Putamen (tissue), 1 donor: Measurements from ENCODE around the gene EIPR1.

Experiments used
- DNase-seq: peaks from one replicate; pipeline ENCODE4 v3.0.0-alpha.2; 2016; ENCODE audit warnings: low spot score

The EIPR1 gene

DNA sequence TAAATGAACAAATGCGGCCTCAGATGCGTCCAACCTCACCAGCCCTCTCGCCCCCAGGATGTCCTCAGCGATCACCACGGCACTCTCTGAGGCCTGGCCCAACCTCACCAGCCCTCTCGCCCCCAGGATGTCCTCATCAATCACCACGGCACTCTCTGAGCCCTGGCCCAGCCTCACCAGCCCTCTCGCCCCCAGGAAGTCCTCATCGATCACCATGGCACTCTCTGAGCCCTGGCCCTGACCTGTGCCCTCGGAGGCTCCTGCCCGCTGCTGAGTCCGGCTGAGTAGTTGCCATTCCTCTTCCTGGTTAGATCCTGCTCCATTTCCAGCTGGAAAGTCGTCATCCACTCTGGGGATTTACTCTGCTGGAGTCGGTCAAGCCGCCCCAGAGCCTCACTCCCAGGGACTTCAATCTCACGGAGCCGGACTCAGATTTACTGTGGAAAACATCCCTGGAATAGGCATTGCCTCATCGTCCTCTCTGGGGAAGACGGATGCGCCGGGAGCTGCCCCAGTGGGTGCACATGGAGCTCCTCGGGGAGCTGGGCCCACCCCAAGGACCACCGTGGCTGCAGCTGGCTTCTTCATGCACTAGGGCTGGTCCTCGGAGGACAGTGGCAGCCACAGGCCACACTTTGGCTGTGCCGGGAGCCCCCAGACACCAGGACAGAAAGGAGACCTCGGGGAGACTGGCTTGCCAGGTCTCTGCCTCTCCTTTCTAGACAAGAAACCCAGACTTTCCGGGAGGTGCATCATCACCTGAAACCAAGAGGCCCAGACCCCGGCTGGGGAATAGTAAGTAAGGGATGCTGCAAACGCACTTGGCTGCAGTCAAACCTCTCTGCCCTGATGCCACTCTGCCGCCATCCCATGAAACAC, 230.6 kb downstream of the EIPR1 start:
- DNase-seq = no peak

DNA sequence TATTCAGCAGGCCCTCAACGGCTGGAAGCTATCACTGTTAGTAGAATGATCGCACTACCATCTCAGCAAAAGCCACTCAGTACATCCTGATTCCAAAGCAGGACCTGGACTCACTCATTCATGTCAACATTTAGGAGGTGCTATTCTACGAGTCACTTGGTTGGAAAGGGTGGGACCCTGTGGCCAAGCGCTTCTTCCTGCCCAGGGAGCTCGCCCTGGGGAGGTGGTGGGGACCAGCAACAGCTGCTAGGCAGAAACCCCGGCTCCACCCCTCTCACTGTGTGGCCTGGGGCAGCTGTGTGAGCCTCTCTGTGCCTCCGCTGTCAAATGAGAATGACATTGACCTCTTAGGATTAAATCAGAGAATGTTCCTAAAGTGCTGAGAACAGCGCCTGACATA, 231.4 kb downstream of the EIPR1 start:
- DNase-seq = no peak

DNA sequence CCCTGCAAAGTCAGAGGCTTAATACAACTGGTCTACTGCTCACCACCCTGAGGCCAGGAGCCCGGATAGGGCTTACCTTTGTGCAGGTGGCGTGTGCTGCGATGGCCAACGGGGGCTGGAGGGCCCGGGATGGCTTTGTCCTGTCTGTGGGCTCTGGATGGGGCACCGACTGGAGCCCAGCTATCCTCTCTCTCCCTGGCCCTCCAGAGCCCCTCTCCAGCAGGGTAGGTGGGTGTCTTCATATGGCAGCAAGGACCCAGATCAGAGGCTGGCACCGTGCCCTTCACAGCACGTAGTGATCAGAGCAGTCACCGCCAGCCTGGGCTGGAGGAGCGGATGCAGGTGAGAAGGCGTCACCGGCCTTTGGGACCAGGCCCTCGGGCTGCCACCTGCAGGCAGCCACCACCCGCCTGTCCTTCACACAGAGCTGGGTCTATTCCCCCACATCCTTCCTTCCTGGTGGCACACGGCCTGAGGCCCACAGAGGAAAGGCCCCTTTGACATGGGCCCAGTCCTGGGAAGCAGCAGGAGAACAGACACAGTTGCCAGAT, 232.1 kb downstream of the EIPR1 start:
- no peak for DNase-seq

DNA sequence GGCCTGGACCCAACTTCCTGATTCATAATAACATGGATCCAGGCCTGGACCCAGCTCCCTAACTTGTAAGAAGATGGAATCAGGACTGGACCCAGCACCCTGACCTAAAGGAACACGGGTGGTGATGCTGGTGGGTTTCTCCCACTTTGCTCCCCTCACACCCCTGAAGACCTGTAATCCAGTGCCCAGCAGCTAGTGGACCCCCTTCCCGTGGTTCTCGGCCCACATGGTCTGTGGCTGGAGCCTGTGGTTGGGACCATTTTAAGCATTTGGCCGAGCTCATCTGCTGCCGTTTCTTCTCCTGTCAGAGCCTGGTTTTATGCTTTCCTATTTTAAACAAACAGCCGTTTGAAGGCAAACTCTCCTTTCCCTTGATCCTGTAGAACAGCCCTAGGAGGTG, 232.8 kb downstream of the EIPR1 start:
- DNase-seq = no peak

DNA sequence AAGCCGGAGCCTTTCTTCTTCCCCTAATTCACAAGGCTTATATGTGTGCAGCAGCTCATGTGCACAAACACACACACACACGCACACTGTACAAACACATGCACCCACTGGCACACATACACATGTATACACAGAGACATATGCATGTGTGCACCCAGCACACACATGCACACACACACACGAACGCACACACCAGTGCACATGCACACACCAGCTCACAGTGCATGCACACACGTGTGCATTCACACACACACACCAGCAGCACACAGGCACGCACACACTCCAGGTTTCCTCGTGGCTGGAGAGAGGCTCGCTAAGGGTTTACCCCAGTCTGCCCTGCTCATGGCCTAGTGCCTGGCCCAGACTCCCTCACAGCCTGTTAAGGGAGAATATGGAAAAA, 234.0 kb downstream of the EIPR1 start:
- DNase-seq = no peak

DNA sequence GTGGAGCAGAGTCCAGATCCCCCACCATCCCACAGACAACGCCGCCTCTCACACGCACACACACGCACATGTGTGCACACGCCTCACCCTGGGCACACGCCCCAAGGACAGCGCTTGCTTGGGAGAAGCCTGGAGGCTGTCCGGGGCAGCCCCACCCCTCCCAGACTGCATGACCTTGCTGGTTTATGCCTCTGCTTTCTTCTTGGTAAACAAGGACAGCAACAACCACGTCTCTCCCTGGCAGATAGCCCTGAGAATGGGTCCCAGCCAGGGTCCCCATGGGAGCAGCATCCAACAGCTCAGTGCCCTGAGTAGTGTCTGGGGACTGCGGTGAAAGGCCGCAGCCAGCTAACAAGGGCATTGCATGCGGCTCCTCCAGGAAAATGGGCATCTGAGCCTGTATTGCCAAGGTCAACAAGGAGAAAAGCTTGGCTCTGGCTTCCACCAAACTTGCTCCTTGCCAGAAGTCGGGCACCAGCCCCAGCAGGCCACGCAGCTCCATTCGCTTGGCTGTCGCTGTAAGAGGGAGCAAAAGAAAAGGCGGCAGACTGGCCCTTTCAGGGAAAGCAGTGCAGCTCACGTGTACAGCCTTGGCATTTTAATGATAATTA, 234.6 kb downstream of the EIPR1 start:
- DNase-seq = no peak

DNA sequence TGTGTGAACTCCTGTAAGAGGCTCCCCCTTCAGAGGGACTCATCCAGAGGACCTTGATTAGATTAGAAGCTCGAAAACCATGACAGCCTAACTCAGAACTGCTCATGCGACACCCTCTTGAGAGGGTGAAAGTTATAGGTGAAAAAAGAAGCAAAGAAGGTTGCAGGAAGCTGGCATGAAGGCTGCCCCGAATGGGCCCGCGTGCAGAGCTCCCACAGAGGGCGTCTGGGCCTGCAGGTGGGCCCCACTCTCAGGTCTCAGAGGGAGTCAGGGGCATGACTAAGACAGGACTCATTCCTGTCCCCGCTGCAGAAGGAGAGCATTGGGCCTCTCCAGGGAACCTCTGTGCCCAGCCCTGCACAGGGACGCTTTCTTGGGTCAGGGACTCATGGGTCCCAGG, 235.4 kb downstream of the EIPR1 start:
- no peak for DNase-seq

DNA sequence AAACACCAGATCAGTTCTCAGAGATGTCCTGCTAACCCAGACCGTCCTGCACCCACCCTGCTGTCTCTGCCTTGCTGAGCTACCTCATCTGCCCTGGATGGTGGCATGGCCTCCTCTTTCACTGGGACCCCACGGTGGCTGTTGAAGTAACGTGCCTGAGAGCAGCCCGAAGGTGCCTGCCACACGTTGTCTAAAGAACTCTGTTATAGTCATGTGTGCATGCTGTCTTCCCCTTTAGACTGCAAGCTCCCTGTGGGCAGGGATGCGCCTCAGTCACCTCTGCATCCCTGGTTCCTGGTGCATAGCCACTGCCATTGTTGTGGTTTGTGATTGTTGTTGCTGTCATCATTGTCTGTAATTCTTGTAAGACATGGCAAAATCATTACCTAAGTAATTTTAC, 235.9 kb downstream of the EIPR1 start:
- DNase-seq = no peak

DNA sequence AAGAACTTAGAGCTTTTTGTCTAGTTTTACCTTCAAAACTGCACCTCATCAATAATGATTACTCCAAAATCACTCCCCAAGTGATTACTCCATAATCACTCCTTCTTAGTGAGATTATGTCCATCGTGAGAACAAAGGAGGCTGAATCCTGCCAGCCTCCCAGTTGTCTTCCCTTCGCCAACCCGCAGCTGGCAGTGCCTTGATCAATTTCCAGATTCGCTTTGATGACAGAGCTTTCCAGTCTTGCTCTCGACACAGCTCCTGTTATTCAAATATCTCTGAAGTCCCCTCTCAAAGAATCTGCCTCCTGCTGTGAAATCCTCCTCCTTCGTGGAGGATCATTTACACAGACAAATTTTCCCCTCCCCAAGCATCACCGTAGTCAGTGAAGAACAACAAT, 237.7 kb downstream of the EIPR1 start:
- DNase-seq = no peak
